Smooth muscle cell of trachea (primary cell): Measurements from ENCODE around the gene SCN11A. TPM values are rescaled to one million over a fixed set of nuclear protein-coding genes. Genes with fewer than 3 reads are reported as not detected.

Experiments used
- total RNA-seq: library from RNA; depleted of rRNA; stranded (reverse); fragments of >200 nt; gene quantifications from 2 replicates; pipeline ENCODE4 v1.2.1, GENCODE V29; 2014

Gene SCN11A
- under 0.01 and 0.17 TPM in 2 replicates for total RNA-seq

DNA sequence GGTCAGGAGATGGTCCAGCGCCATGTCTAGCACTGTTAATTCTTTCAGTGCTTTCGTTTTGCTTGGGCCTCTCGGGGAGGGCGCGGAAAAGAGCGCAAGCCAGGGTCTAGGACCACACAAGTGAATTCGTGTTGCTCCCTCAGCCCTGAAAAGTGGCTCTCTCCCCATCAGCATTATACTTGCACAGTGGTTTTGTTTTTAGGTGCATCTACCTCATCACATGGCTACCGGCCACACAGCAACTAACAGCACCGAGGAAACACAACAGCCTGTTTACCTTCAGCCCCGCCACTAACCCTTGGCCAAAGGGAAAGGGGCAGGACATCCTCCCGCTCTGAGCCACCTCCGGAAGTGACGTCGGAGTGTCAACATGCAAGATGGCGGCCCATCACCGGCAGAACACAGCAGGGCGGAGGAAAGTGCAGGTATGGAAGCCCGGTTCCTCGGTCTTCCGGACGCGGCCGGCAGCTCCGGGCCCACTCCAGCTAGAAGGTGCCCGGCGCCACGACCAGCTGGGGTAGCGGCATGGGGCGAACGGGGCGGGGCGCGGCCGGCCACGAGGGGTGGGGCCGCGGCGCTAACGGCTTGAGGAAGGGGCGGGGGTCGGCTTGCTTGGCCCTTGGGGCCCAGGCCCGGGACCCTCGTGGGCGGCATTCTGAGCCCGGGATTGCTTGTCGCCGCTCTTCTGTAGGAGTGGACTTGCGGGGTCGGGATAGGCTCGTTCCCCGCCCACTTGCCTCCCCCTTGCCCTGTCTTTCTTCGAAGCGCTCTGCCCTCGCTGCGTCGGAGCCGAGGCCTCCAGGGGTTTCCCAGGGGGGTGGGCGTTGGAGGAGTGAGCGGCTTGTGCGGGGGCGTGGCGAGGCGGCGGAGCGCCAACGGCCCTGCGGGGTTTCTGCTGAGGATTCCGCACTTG lies at the start of gene SCN11A, which contains the start of gene WDR48:
TSS of gene SCN11A (minus strand) at position 296 of the 913 bp plus-strand sequence. CDS start 101,582 bp downstream, outside the sequence.
TSS of gene WDR48 (plus strand) at position 368 of the 913 bp plus-strand sequence. CDS start at position 378, 10 bp downstream.

Other genes starting within 250 kb of the SCN11A start
- not detected in 2 replicates for gene SCN10A, start 235.7 kb downstream of the SCN11A start, total RNA-seq
- gene WDR48, start 72 bp upstream of the SCN11A start, total RNA-seq, result 34.7 and 44.5 TPM in 2 replicates
- 41.2 and 42.3 TPM in 2 replicates for gene GORASP1, start 55.7 kb upstream of the SCN11A start, total RNA-seq
- 3.5 and 6.1 TPM in 2 replicates for gene TTC21A, start 55.7 kb upstream of the SCN11A start, total RNA-seq
- 2.5 and 9.1 TPM in 2 replicates for gene CSRNP1, start 101.6 kb upstream of the SCN11A start, total RNA-seq
- gene XIRP1, start 140.7 kb upstream of the SCN11A start, total RNA-seq, result under 0.01 TPM in 1 of 2 replicates, not detected in the other
- gene CX3CR1, start 228.1 kb upstream of the SCN11A start, total RNA-seq, result not detected in 2 replicates